Thyroid gland (tissue), 4 donors: Measurements from ENCODE around the gene CLSTN2. TPM values are rescaled to one million over a fixed set of nuclear protein-coding genes. Genes with fewer than 3 reads are reported as not detected.

ENCODE experiments used
- DNase-seq, 2 donors: peaks; one replicate each; pipeline ENCODE4 v3.0.0-alpha.2; 2019
- H3K27ac ChIP-seq, 3 donors: fragments of 200-600 bp; sonication (generic); 1 replicate in 2 of 3; 2 replicates in 1 of 3; pipeline ENCODE4 v1.5.1; 2016 to 2019; ENCODE audit warnings: mild to moderate bottlenecking in 1 of 3, moderate library complexity in 1 of 3
- H3K27me3 ChIP-seq: fragments of 200-600 bp; sonication (generic); one replicate; pipeline ENCODE4 v1.5.1; 2019
- H3K36me3 ChIP-seq, 2 donors: fragments of 200-600 bp; sonication (generic); one replicate each; pipeline ENCODE4 v1.5.1; 2016 to 2019
- H3K4me1 ChIP-seq, 2 donors: fragments of 200-600 bp; sonication (generic); one replicate each; pipeline ENCODE4 v1.5.1; 2017 to 2019
- H3K4me3 ChIP-seq, 3 donors: fragments of 200-600 bp; sonication (generic); replicated peaks in 1 of 3; 1 replicate in 2 of 3; 2 replicates in 1 of 3; pipeline ENCODE4 v1.5.1; 2016; ENCODE audit warnings: mild to moderate bottlenecking in 1 of 3
- H3K9me3 ChIP-seq: fragments of 200-600 bp; sonication (generic); one replicate; pipeline ENCODE4 v1.5.1; 2017
- POLR2A ChIP-seq, 2 donors: fragments of 450-650 bp; IDR thresholded peaks; one replicate each; pipeline ENCODE4 v1.6.1; 2017; ENCODE audit warnings: antibody characterized with exemption in 2 of 2, mild to moderate bottlenecking in 2 of 2, moderate library complexity in 1 of 2
- WGBS, 2 donors: methylation state at CpG; one replicate each; pipeline ENCODE4 v1.1.5; 2017; 5-methylcytosine and 5-hydroxymethylcytosine counted together
- intact Hi-C: fragments of 100-400 bp; cut with DNase I; formaldehyde crosslinking; loops from one replicate; pipeline ENCODE4 v1.15.1; 2023
- total RNA-seq, 4 donors: library from RNA; depleted of rRNA; stranded (reverse); fragments of >200 nt; gene quantifications; one replicate each; pipeline ENCODE4 v1.2.3, GENCODE V29; 2016
- TF ChIP-seq, protein P1 (sequence below), 6 experiments: fragments of 200-600 bp in 3 of 6; fragments of 450-650 bp in 3 of 6; sonication (generic) in 3 of 6; IDR thresholded peaks; one replicate each; pipeline ENCODE4 v1.5.1; 2016 to 2019; ENCODE audit warnings: antibody characterized with exemption in 6 of 6, mild to moderate bottlenecking in 2 of 6, inconsistent platforms in 1 of 6, moderate library complexity in 1 of 6

The CLSTN2 gene
- total RNA-seq, 4 donors from 2014 or later, result 9.7 to 32.9 (median 15.5) TPM

DNA sequence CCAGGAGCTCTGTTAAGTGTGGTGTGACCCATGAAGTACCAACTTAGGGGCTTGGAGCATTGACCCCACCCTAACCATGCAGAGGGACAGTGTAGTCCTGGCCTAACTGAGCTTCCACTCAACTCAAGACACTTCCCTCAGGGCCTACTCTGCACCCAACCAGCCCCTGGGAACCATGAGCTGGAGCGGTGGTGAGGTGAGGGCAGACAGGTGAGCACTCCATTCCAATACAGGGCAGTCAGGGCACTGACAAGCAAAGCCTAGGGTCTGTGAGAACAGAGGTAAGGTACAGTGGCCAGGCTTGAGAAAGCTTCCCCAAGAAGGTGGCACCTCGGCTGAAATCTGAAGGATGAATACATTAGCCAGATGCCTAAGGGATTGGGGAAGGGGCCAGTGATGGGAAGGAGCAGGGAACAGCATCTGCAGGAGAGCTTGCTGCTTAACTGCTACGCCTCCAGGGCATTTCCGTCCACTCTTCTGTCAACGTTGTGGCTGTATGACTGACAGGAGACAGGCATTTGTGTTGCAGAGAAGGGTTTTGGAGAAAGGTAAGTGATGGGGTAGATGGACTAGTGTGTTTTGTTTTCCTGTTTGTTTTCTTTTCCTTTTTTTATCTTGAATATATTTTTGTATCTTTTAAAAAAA is 499.4 kb downstream of the CLSTN2 start:
- H3K27me3 ChIP-seq, result no peaks in the 10 kb centered on the region
- 79 to 84% methylated on average over 5 of the region's 5 CpGs for WGBS, 2 donors
- H3K4me1 ChIP-seq, result peaks cover 0 to 7% of the 10 kb centered on the region in 2 donors
- no peak overlapping the region for H3K27ac ChIP-seq
- no peaks in the 10 kb centered on the region for H3K36me3 ChIP-seq
- intact Hi-C loops, result no loop called here
- DNase-seq, result no peak
- TF ChIP-seq, protein P1, sequence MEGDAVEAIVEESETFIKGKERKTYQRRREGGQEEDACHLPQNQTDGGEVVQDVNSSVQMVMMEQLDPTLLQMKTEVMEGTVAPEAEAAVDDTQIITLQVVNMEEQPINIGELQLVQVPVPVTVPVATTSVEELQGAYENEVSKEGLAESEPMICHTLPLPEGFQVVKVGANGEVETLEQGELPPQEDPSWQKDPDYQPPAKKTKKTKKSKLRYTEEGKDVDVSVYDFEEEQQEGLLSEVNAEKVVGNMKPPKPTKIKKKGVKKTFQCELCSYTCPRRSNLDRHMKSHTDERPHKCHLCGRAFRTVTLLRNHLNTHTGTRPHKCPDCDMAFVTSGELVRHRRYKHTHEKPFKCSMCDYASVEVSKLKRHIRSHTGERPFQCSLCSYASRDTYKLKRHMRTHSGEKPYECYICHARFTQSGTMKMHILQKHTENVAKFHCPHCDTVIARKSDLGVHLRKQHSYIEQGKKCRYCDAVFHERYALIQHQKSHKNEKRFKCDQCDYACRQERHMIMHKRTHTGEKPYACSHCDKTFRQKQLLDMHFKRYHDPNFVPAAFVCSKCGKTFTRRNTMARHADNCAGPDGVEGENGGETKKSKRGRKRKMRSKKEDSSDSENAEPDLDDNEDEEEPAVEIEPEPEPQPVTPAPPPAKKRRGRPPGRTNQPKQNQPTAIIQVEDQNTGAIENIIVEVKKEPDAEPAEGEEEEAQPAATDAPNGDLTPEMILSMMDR (IDR thresholded peaks at IDR 0.05), result no peak
- no peak for TF ChIP-seq POLR2A (IDR thresholded peaks at IDR 0.05)
- H3K9me3 ChIP-seq, result no peaks in the 10 kb centered on the region
- H3K4me3 ChIP-seq, result no peak overlapping the region

DNA sequence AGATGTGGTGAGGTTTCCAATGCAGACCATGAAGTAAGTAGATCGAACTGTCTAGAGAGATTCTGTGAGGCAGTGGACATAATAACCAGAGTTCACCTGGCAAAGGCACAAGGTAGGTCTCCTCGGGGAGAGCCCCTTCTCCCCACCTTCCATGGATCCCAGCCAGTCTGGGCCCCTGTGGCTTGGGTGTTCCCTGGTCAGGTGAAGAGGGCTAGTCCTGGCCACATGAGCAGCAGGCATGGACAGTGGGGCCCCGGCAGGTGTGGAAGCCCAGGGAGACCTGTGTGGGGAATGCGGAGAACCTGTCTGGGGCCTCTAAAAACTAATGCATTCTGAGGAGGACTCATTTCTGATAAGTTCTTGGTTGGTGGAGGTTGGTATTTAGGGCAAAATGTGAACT is 501.4 kb downstream of the CLSTN2 start:
- DNase-seq, result no peak
- WGBS, 2 donors, result 90% methylated on average over 4 of the region's 4 CpGs
- Histone ChIP-seq H3K4me3 (no peak overlapping the region), H3K27me3 (no peaks in the 10 kb centered on the region), H3K4me1 (peaks cover 0 to 7% of the 10 kb centered on the region in 2 donors), H3K27ac (no peak overlapping the region), H3K9me3 (no peaks in the 10 kb centered on the region), H3K36me3 (no peaks in the 10 kb centered on the region)
- no peak for TF ChIP-seq POLR2A (IDR thresholded peaks at IDR 0.05)
- TF ChIP-seq, protein P1 (IDR thresholded peaks at IDR 0.05), result no peak
- intact Hi-C loops, result no loop called here

DNA sequence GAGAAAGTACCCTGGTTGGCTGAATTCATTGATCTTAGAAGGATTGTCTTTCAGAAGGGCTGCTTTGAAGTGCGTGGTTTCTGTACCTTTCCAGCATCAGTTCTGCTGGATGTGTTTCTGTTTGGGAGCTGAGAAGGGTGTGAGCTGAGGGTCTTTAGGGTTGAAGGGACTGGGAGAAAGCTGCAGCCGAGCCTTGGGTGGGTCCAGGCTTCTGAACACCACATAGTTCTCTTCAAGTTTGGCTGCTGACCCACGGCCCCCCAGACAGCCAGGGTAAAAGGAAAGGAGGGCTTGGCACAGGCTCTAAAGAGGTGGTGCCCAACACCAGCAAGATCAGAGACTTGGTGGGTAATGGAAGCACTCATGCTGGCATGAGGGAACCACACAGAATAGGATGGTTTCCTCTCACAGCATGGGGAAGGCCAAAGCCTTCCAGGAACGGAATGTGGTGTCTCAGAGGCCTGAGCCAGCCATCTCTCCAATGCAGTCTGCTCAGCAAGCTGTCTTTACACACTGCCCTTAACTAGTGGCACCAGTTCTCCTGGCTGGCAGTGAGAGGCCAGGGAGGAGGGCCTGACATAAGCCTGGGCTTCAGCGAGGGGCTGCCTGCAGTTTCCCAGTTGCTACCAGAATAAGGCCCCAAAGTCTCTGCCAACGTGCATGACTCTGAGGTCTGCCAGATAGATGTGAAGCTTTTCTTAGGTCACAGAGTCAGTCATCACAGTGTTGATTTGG is 503.9 kb downstream of the CLSTN2 start:
- intact Hi-C loops, result no loop called here
- Histone ChIP-seq H3K9me3 (no peaks in the 10 kb centered on the region), H3K36me3 (no peaks in the 10 kb centered on the region), H3K27ac (no peak overlapping the region), H3K27me3 (no peaks in the 10 kb centered on the region), H3K4me1 (no peaks in the 10 kb centered on the region), H3K4me3 (no peak overlapping the region)
- TF ChIP-seq POLR2A (IDR thresholded peaks at IDR 0.05), result no peak
- TF ChIP-seq, protein P1 (IDR thresholded peaks at IDR 0.05), result no peak
- DNase-seq, result no peak
- WGBS, 2 donors, result 73 to 77% methylated on average over 5 to 6 of the region's 6 CpGs

DNA sequence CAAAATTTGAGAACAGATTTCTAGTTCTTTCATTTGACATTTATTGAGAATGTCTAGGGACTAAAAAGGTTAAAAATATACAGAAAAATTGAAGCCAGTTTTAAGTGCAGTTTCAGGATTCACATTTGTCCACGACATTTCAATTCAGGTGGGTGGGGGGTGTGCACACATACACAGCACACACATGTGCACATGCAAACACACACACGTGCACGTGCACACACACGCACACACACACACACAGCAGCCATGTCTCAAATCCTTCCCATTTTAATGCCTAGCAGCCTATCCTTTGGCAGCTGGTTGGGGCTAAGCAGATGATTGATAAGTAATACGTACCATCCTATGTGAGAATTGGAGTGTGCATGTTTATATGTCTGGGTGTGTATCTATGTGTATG is 504.5 kb downstream of the CLSTN2 start:
- TF ChIP-seq, protein P1 (IDR thresholded peaks at IDR 0.05), result no peak
- TF ChIP-seq POLR2A (IDR thresholded peaks at IDR 0.05), result no peak
- WGBS, 2 donors, result 78 to 91% methylated on average over 5 of the region's 5 CpGs
- Histone ChIP-seq H3K4me1 (no peaks in the 10 kb centered on the region), H3K27me3 (no peaks in the 10 kb centered on the region), H3K27ac (no peak overlapping the region), H3K36me3 (no peaks in the 10 kb centered on the region), H3K9me3 (no peaks in the 10 kb centered on the region), H3K4me3 (no peak overlapping the region)
- DNase-seq, result no peak
- intact Hi-C loops, result no loop called here

DNA sequence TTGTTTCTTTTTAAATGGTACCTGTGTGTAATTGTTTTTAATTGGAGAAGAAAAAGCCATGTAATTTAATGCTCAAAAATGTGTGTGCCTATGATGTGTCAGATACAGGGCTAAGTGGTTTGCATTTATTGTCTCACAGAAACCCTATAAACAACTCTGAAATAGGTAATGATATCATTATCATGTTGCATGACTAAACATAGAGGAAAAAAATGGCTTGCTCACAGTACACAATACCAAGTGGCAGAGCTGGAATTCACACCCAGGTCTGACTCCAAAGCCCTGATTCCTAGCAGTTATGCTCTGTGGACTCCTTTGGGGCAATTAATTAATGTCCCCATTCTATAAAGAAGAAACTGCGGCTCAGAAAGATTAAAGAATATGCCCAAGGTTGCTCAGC is 505.5 kb downstream of the CLSTN2 start:
- intact Hi-C loops, result no loop called here
- no peaks in the 10 kb centered on the region for H3K9me3 ChIP-seq
- H3K4me1 ChIP-seq, result no peaks in the 10 kb centered on the region
- H3K36me3 ChIP-seq, result no peaks in the 10 kb centered on the region
- 90 to 97% methylated on average over 1 of the region's 1 CpG for WGBS, 2 donors
- H3K27ac ChIP-seq, result no peak overlapping the region
- DNase-seq, result no peak
- no peaks in the 10 kb centered on the region for H3K27me3 ChIP-seq
- TF ChIP-seq POLR2A (IDR thresholded peaks at IDR 0.05), result no peak
- no peak overlapping the region for H3K4me3 ChIP-seq
